H1 (cell line): ENCODE measurements around the gene IL20RB. TPM values are rescaled to one million over a fixed set of nuclear protein-coding genes. Genes with fewer than 3 reads are reported as not detected.

ENCODE experiments used
- CTCF ChIA-PET: fragments of 300-600 bp; sonication (Branson Sonifier 250); formaldehyde crosslinking; loops from one replicate; lab custom pipeline; 2021; ENCODE audit not compliant: partially characterized antibody; lab: Charles Lee
- POLR2A ChIA-PET: fragments of 300-600 bp; sonication (Branson Sonifier 250); formaldehyde crosslinking; loops from one replicate; lab custom pipeline; 2021; ENCODE audit warnings: inconsistent platforms; ENCODE audit not compliant: partially characterized antibody; lab: Charles Lee
- DNase-seq, 2 experiments: peaks; one replicate each; pipeline versions ENCODE4 v3.0.0 to v3.0.0-alpha.2; 2010 to 2022; ENCODE audit warnings: low spot score in 2 of 2, low read depth in 1 of 2, mixed read lengths in 1 of 2
- FAIRE-seq: peaks from 2 replicates; lab custom pipeline; 2011; peaks lifted over from hg19 to GRCh38; lab: Jason Lieb, UNC
- H2AFZ ChIP-seq: 2 replicates; pipeline ENCODE4 v1.8.1; 2012; ENCODE audit warnings: low read length, inconsistent platforms
- H2AK5ac ChIP-seq: 2 replicates; pipeline ENCODE4 v1.6.1; 2013; ENCODE audit warnings: low read depth, low read length
- H2BK120ac ChIP-seq: replicated peaks from 2 replicates; pipeline ENCODE3; 2013; ENCODE audit warnings: low read depth, low read length, inconsistent platforms
- H2BK12ac ChIP-seq: 2 replicates; pipeline ENCODE4 v1.6.1; 2013; ENCODE audit warnings: low read depth, low read length
- H2BK15ac ChIP-seq: 2 replicates; pipeline ENCODE4 v1.6.1; 2013; ENCODE audit warnings: low read length
- H2BK20ac ChIP-seq: 2 replicates; pipeline ENCODE4 v1.6.1; 2013; ENCODE audit warnings: low read length
- H2BK5ac ChIP-seq: 2 replicates; pipeline ENCODE4 v1.6.1; 2013; ENCODE audit warnings: low read depth, low read length
- H3K14ac ChIP-seq: 2 replicates; pipeline ENCODE4 v1.6.1; 2013; ENCODE audit warnings: inconsistent platforms; ENCODE audit not compliant: insufficient read length
- H3K18ac ChIP-seq: 2 replicates; pipeline ENCODE4 v1.6.1; 2013; ENCODE audit warnings: low read length; ENCODE audit errors: extremely low read depth
- H3K23ac ChIP-seq: 2 replicates; pipeline ENCODE4 v1.6.1; 2013; ENCODE audit warnings: inconsistent platforms; ENCODE audit not compliant: insufficient read length
- H3K23me2 ChIP-seq: 2 replicates; pipeline ENCODE4 v1.6.1; 2013; ENCODE audit warnings: low read depth, low read length
- H3K27ac ChIP-seq: 2 replicates; pipeline ENCODE4 v1.6.1; 2011; ENCODE audit warnings: low read depth, low read length, inconsistent platforms
- H3K27me3 ChIP-seq, 4 experiments: replicated peaks in 1 of 4; 1 replicate in 1 of 4; 2 replicates in 3 of 4; pipeline versions ENCODE4 v1.6.1 to v1.8.1; 2011 to 2013; ENCODE audit warnings: low read length in 3 of 4, mild to moderate bottlenecking in 3 of 4, inconsistent platforms in 2 of 4, mixed read lengths in 2 of 4, moderate library complexity in 1 of 4; ENCODE audit not compliant: control insufficient read depth in 3 of 4, insufficient read depth in 3 of 4; ENCODE audit errors: extremely low read depth in 1 of 4
- H3K36me3 ChIP-seq, 4 experiments: 2 replicates each; pipeline versions ENCODE4 v1.6.1 to v1.8.1; 2011 to 2013; ENCODE audit warnings: mild to moderate bottlenecking in 4 of 4, low read length in 3 of 4, moderate library complexity in 2 of 4, control low read depth in 1 of 4, inconsistent platforms in 1 of 4; ENCODE audit not compliant: insufficient read depth in 4 of 4, control insufficient read depth in 2 of 4
- H3K4ac ChIP-seq: replicated peaks from 2 replicates; pipeline ENCODE3; 2013; ENCODE audit warnings: low read length, low read depth, mixed read lengths, inconsistent platforms; ENCODE audit not compliant: insufficient read length
- H3K4me1 ChIP-seq, 4 experiments: replicated peaks in 1 of 4; 1 replicate in 1 of 4; 2 replicates in 3 of 4; pipeline versions ENCODE4 v1.6.1 to v1.8.1; 2011 to 2013; ENCODE audit warnings: low read length in 3 of 4, inconsistent platforms in 2 of 4, mixed read lengths in 1 of 4; ENCODE audit not compliant: insufficient read depth in 4 of 4, control insufficient read depth in 3 of 4
- H3K4me2 ChIP-seq, 2 experiments: 2 replicates each; pipeline versions ENCODE4 v1.6.1 to v1.8.1; 2011 to 2013; ENCODE audit warnings: low read depth in 2 of 2, low read length in 2 of 2, control low read depth in 1 of 2, inconsistent platforms in 1 of 2, mild to moderate bottlenecking in 1 of 2; ENCODE audit not compliant: insufficient read depth in 1 of 2
- H3K4me3 ChIP-seq, 4 experiments: fragments of 200-600, 300-600 bp in 1 of 4; sonication (generic), shearing (Covaris generic), sonication (Bioruptor Twin) in 1 of 4; 2 replicates each; pipeline versions ENCODE4 v1.5.1 to v1.8.1; 2011 to 2016; ENCODE audit warnings: low read length in 4 of 4, low read depth in 3 of 4, control low read depth in 2 of 4, inconsistent platforms in 2 of 4, mild to moderate bottlenecking in 2 of 4, mixed read lengths in 1 of 4, moderate library complexity in 1 of 4; ENCODE audit not compliant: insufficient read depth in 2 of 4; ENCODE audit errors: extremely low read depth in 1 of 4
- H3K56ac ChIP-seq: replicated peaks from 2 replicates; pipeline ENCODE3; 2013; ENCODE audit warnings: low read depth, mild to moderate bottlenecking, mixed read lengths, low read length, inconsistent platforms; ENCODE audit not compliant: insufficient read length
- H3K79me1 ChIP-seq: 2 replicates; pipeline ENCODE4 v1.6.1; 2013; ENCODE audit warnings: low read depth, low read length, control low read depth
- H3K79me2 ChIP-seq, 2 experiments: 2 replicates each; pipeline versions ENCODE4 v1.6.1 to v1.8.1; 2012 to 2013; ENCODE audit warnings: low read length in 2 of 2, mild to moderate bottlenecking in 2 of 2, inconsistent platforms in 1 of 2; ENCODE audit not compliant: insufficient read depth in 2 of 2, control insufficient read depth in 1 of 2
- H3K9ac ChIP-seq, 4 experiments: replicated peaks in 1 of 4; 1 replicate in 1 of 4; 2 replicates in 3 of 4; pipeline versions ENCODE4 v1.6.1 to v1.8.1; 2011 to 2013; ENCODE audit warnings: low read depth in 3 of 4, low read length in 3 of 4, control low read depth in 2 of 4, mild to moderate bottlenecking in 2 of 4, moderate library complexity in 2 of 4, inconsistent platforms in 1 of 4; ENCODE audit errors: extremely low read depth in 1 of 4
- H3K9me3 ChIP-seq, 2 experiments: 2 replicates each; pipeline versions ENCODE4 v1.6.1 to v1.8.1; 2012 to 2013; ENCODE audit warnings: mild to moderate bottlenecking in 2 of 2, moderate library complexity in 2 of 2, control low read depth in 1 of 2, inconsistent platforms in 1 of 2, low read depth in 1 of 2, low read length in 1 of 2, mixed read lengths in 1 of 2; ENCODE audit not compliant: insufficient read depth in 2 of 2
- H4K20me1 ChIP-seq, 2 experiments: replicated peaks in 1 of 2; 2 replicates each; pipeline versions ENCODE3 to v1.8.1; 2011 to 2013; ENCODE audit warnings: inconsistent platforms in 2 of 2, low read length in 2 of 2, mild to moderate bottlenecking in 1 of 2; ENCODE audit not compliant: insufficient read depth in 2 of 2, control insufficient read depth in 1 of 2
- H4K5ac ChIP-seq: 2 replicates; pipeline ENCODE4 v1.6.1; 2013; ENCODE audit warnings: low read length, low read depth, mixed read lengths, inconsistent platforms; ENCODE audit not compliant: insufficient read length
- H4K8ac ChIP-seq: 2 replicates; pipeline ENCODE4 v1.8.0; 2013; ENCODE audit warnings: mild to moderate bottlenecking, moderate library complexity, low read length, inconsistent platforms; ENCODE audit not compliant: insufficient read depth; ENCODE audit errors: extremely low read depth
- H4K91ac ChIP-seq: replicated peaks from 2 replicates; pipeline ENCODE3; 2013; ENCODE audit warnings: low read length, mixed read lengths, inconsistent platforms; ENCODE audit not compliant: insufficient read length
- BACH1 ChIP-seq: IDR thresholded peaks from 2 replicates; pipeline ENCODE4 v1.6.1; 2012; ENCODE audit warnings: low read length, improper control_type of control experiment
- BCL11A ChIP-seq, 2 experiments: IDR thresholded peaks; one replicate each; pipeline ENCODE4 v1.6.1; 2011; ENCODE audit warnings: low read depth in 2 of 2, low read length in 2 of 2, mild to moderate bottlenecking in 2 of 2
- CEBPB ChIP-seq: IDR thresholded peaks from 2 replicates; pipeline ENCODE4 v1.6.1; 2012; ENCODE audit warnings: low read depth, low read length
- CREB1 ChIP-seq: IDR thresholded peaks from 2 replicates; pipeline ENCODE4 v1.6.1; 2012; ENCODE audit warnings: inconsistent platforms
- KDM1A ChIP-seq: fragments of 200-600, 300-600 bp; sonication (generic); IDR thresholded peaks from 2 replicates; pipeline ENCODE4 v1.7.1; 2016; ENCODE audit warnings: mild to moderate bottlenecking, low read length, borderline replicate concordance
- MAFK ChIP-seq: IDR thresholded peaks from 2 replicates; pipeline ENCODE4 v1.6.1; 2012; ENCODE audit warnings: low read depth, mild to moderate bottlenecking, improper control_type of control experiment, low read length
- MAX ChIP-seq: IDR thresholded peaks from 2 replicates; pipeline ENCODE4 v1.6.1; 2012; ENCODE audit warnings: inconsistent platforms
- NANOG ChIP-seq: IDR thresholded peaks from 2 replicates; pipeline ENCODE4 v1.6.1; 2011; ENCODE audit warnings: low read length, low read depth, mild to moderate bottlenecking, inconsistent platforms; ENCODE audit not compliant: insufficient read depth, poor library complexity, severe bottlenecking
- POU5F1 ChIP-seq: IDR thresholded peaks from 2 replicates; pipeline ENCODE4 v1.6.1; 2011; ENCODE audit warnings: low read depth, mild to moderate bottlenecking, low read length, moderate library complexity
- RFX5 ChIP-seq: IDR thresholded peaks from 2 replicates; pipeline ENCODE4 v1.6.1; 2011; ENCODE audit warnings: low read depth, low read length, improper control_type of control experiment, borderline replicate concordance
- SIN3A ChIP-seq, 2 experiments: IDR thresholded peaks in 1 of 2; conservative IDR thresholded peaks in 1 of 2; 2 replicates each; pipeline ENCODE4 v1.6.1; 2011 to 2012; ENCODE audit warnings: low read length in 2 of 2, improper control_type of control experiment in 1 of 2, low read depth in 1 of 2, mild to moderate bottlenecking in 1 of 2
- SIRT6 ChIP-seq: IDR thresholded peaks from one replicate; pipeline ENCODE4 v1.7.1; 2012; ENCODE audit warnings: low read length, inconsistent platforms
- SP4 ChIP-seq: IDR thresholded peaks from 2 replicates; pipeline ENCODE4 v1.6.1; 2012; ENCODE audit warnings: low read length, inconsistent platforms
- TBP ChIP-seq: IDR thresholded peaks from 2 replicates; pipeline ENCODE4 v1.6.1; 2011; ENCODE audit warnings: low read depth, low read length, improper control_type of control experiment
- USF2 ChIP-seq: IDR thresholded peaks from 2 replicates; pipeline ENCODE4 v1.6.1; 2011; ENCODE audit warnings: low read length, improper control_type of control experiment
- polyA plus RNA-seq, 7 experiments: library from polyadenylated mRNA; depleted of rRNA in 3 of 7; stranded (reverse) in 5 of 7; unstranded in 2 of 7; fragments of >200 nt in 5 of 7; fragments of 200-250 nt in 2 of 7; gene quantifications; 1 replicate in 5 of 7; 2 replicates in 1 of 7; 4 replicates in 1 of 7; pipeline versions ENCODE4 v1.2.1 to v1.2.3, GENCODE V29; 2011 to 2013; ENCODE audit warnings: missing spikeins in 2 of 7, mixed read lengths in 2 of 7
- total RNA-seq: library from RNA; stranded (reverse); fragmentation: NEBNext Ultra II Directional; extraction: Animal tissue kit (Norgen Biotek cat#: 25700); gene quantifications from 2 replicates; pipeline ENCODE4 v1.2.1, GENCODE V29; 2021

The IL20RB gene
- total and polyA plus RNA-seq, 2 of the 8 experiments (the other 6 are each of a cell fraction or from before 2014, with no cell fraction given): 1.6 to 1.8 TPM

- no peaks in the 10 kb centered on the region for H3K27me3 ChIP-seq
- H4K8ac ChIP-seq: no peak overlapping the region
- H3K4me1 ChIP-seq: peaks cover 0 to 12% (median 2%) of the 10 kb centered on the region in 4 experiments; a peak in 4 of 7 replicates
- H3K56ac ChIP-seq: no peak overlapping the region
- H2AK5ac ChIP-seq: no peak overlapping the region
- DNase-seq (no peak), FAIRE-seq (no peak)
- H3K18ac ChIP-seq: no peak overlapping the region
- peaks cover 0 to 58% of the 10 kb centered on the region in 2 experiments; a peak in 2 of 4 replicates for H3K79me2 ChIP-seq
- no peak overlapping the region for H2BK20ac ChIP-seq
- H3K4me2 ChIP-seq: no peak overlapping the region
- no peak overlapping the region for H2BK12ac ChIP-seq
- no peak overlapping the region for H2BK15ac ChIP-seq
- ChIA-PET POLR2A (interaction anchor here (1.0 kb wide), 1 partner anchor 78 kb away, joined by 3 read pairs; no protein-coding TSS in a partner anchor), CTCF (interaction anchor here (1.2 to 1.6 kb wide), 2 partner anchors 10 to 180 kb away, joined by 4 read pairs; no protein-coding TSS in a partner anchor)
- no peak overlapping the region for H3K14ac ChIP-seq
- H4K5ac ChIP-seq: no peak overlapping the region
- H3K36me3 ChIP-seq: peaks cover 0 to 6% (median 0%) of the 10 kb centered on the region in 4 experiments; a peak in 2 of 8 replicates
- H3K4me3 ChIP-seq: no peak overlapping the region
- H2AFZ ChIP-seq: no peak overlapping the region
- no peaks in the 10 kb centered on the region for H3K23me2 ChIP-seq
- H3K79me1 ChIP-seq: peaks cover 4% of the 10 kb centered on the region; the same call in 1 of the 2 replicates
- no peak overlapping the region for H2BK120ac ChIP-seq
- H4K20me1 ChIP-seq: no peaks in the 10 kb centered on the region
- H2BK5ac ChIP-seq: no peak overlapping the region
- no peak overlapping the region for H3K27ac ChIP-seq
- no peak overlapping the region for H3K4ac ChIP-seq
- no peaks in the 10 kb centered on the region for H3K9me3 ChIP-seq
- H4K91ac ChIP-seq: no peak overlapping the region
- no peak overlapping the region for H3K23ac ChIP-seq
- H3K9ac ChIP-seq: no peak overlapping the region
- TF ChIP-seq CREB1: no peak
- TF ChIP-seq SP4: no peak
- no peak for TF ChIP-seq RFX5
- TF ChIP-seq POU5F1: no peak
- no peak for TF ChIP-seq MAX
- TF ChIP-seq TBP: no peak
- no peak for TF ChIP-seq KDM1A
- TF ChIP-seq SIRT6: no peak
- TF ChIP-seq MAFK: no peak
- no peak for TF ChIP-seq SIN3A (conservative IDR thresholded peaks at IDR 0.05 in 1 of 2, IDR thresholded peaks at IDR 0.05 in 1 of 2; ENCODE audit: low read depth in 1 of 2, low read length in 2 of 2)
- TF ChIP-seq BCL11A (IDR thresholded peaks at IDR 0.05; ENCODE audit: low read depth in 2 of 2, low read length in 2 of 2): no peak
- no peak for TF ChIP-seq USF2
- no peak for TF ChIP-seq BACH1
- no peak for TF ChIP-seq NANOG
- TF ChIP-seq CEBPB: no peak
Measured at GRCh38 chr3:136938334-136938733, 19.4 kb upstream of the IL20RB start.
